H1 (cell line): ENCODE measurements around the gene SLC28A2. TPM values are rescaled to one million over a fixed set of nuclear protein-coding genes. Genes with fewer than 3 reads are reported as not detected.

Source experiments
- CTCF ChIA-PET: fragments of 300-600 bp; sonication (Branson Sonifier 250); formaldehyde crosslinking; loops from one replicate; lab custom pipeline; 2021; ENCODE audit not compliant: partially characterized antibody; lab: Charles Lee
- POLR2A ChIA-PET: fragments of 300-600 bp; sonication (Branson Sonifier 250); formaldehyde crosslinking; loops from one replicate; lab custom pipeline; 2021; ENCODE audit warnings: inconsistent platforms; ENCODE audit not compliant: partially characterized antibody; lab: Charles Lee
- DNase-seq, 2 experiments: peaks; one replicate each; pipeline versions ENCODE4 v3.0.0 to v3.0.0-alpha.2; 2010 to 2022; ENCODE audit warnings: low spot score in 2 of 2, low read depth in 1 of 2, mixed read lengths in 1 of 2
- FAIRE-seq: peaks from 2 replicates; lab custom pipeline; 2011; peaks lifted over from hg19 to GRCh38; lab: Jason Lieb, UNC
- H2AFZ ChIP-seq: 2 replicates; pipeline ENCODE4 v1.8.1; 2012; ENCODE audit warnings: low read length, inconsistent platforms
- H2AK5ac ChIP-seq: 2 replicates; pipeline ENCODE4 v1.6.1; 2013; ENCODE audit warnings: low read depth, low read length
- H2BK120ac ChIP-seq: replicated peaks from 2 replicates; pipeline ENCODE3; 2013; ENCODE audit warnings: low read depth, low read length, inconsistent platforms
- H2BK12ac ChIP-seq: 2 replicates; pipeline ENCODE4 v1.6.1; 2013; ENCODE audit warnings: low read depth, low read length
- H2BK15ac ChIP-seq: 2 replicates; pipeline ENCODE4 v1.6.1; 2013; ENCODE audit warnings: low read length
- H2BK20ac ChIP-seq: 2 replicates; pipeline ENCODE4 v1.6.1; 2013; ENCODE audit warnings: low read length
- H2BK5ac ChIP-seq: 2 replicates; pipeline ENCODE4 v1.6.1; 2013; ENCODE audit warnings: low read depth, low read length
- H3K14ac ChIP-seq: 2 replicates; pipeline ENCODE4 v1.6.1; 2013; ENCODE audit warnings: inconsistent platforms; ENCODE audit not compliant: insufficient read length
- H3K18ac ChIP-seq: 2 replicates; pipeline ENCODE4 v1.6.1; 2013; ENCODE audit warnings: low read length; ENCODE audit errors: extremely low read depth
- H3K23ac ChIP-seq: 2 replicates; pipeline ENCODE4 v1.6.1; 2013; ENCODE audit warnings: inconsistent platforms; ENCODE audit not compliant: insufficient read length
- H3K23me2 ChIP-seq: 2 replicates; pipeline ENCODE4 v1.6.1; 2013; ENCODE audit warnings: low read depth, low read length
- H3K27ac ChIP-seq: 2 replicates; pipeline ENCODE4 v1.6.1; 2011; ENCODE audit warnings: low read depth, low read length, inconsistent platforms
- H3K27me3 ChIP-seq, 4 experiments: replicated peaks in 1 of 4; 1 replicate in 1 of 4; 2 replicates in 3 of 4; pipeline versions ENCODE4 v1.6.1 to v1.8.1; 2011 to 2013; ENCODE audit warnings: low read length in 3 of 4, mild to moderate bottlenecking in 3 of 4, inconsistent platforms in 2 of 4, mixed read lengths in 2 of 4, moderate library complexity in 1 of 4; ENCODE audit not compliant: control insufficient read depth in 3 of 4, insufficient read depth in 3 of 4; ENCODE audit errors: extremely low read depth in 1 of 4
- H3K36me3 ChIP-seq, 4 experiments: 2 replicates each; pipeline versions ENCODE4 v1.6.1 to v1.8.1; 2011 to 2013; ENCODE audit warnings: mild to moderate bottlenecking in 4 of 4, low read length in 3 of 4, moderate library complexity in 2 of 4, control low read depth in 1 of 4, inconsistent platforms in 1 of 4; ENCODE audit not compliant: insufficient read depth in 4 of 4, control insufficient read depth in 2 of 4
- H3K4ac ChIP-seq: replicated peaks from 2 replicates; pipeline ENCODE3; 2013; ENCODE audit warnings: low read length, low read depth, mixed read lengths, inconsistent platforms; ENCODE audit not compliant: insufficient read length
- H3K4me1 ChIP-seq, 4 experiments: replicated peaks in 1 of 4; 1 replicate in 1 of 4; 2 replicates in 3 of 4; pipeline versions ENCODE4 v1.6.1 to v1.8.1; 2011 to 2013; ENCODE audit warnings: low read length in 3 of 4, inconsistent platforms in 2 of 4, mixed read lengths in 1 of 4; ENCODE audit not compliant: insufficient read depth in 4 of 4, control insufficient read depth in 3 of 4
- H3K4me2 ChIP-seq, 2 experiments: 2 replicates each; pipeline versions ENCODE4 v1.6.1 to v1.8.1; 2011 to 2013; ENCODE audit warnings: low read depth in 2 of 2, low read length in 2 of 2, control low read depth in 1 of 2, inconsistent platforms in 1 of 2, mild to moderate bottlenecking in 1 of 2; ENCODE audit not compliant: insufficient read depth in 1 of 2
- H3K4me3 ChIP-seq, 4 experiments: fragments of 200-600, 300-600 bp in 1 of 4; sonication (generic), shearing (Covaris generic), sonication (Bioruptor Twin) in 1 of 4; 2 replicates each; pipeline versions ENCODE4 v1.5.1 to v1.8.1; 2011 to 2016; ENCODE audit warnings: low read length in 4 of 4, low read depth in 3 of 4, control low read depth in 2 of 4, inconsistent platforms in 2 of 4, mild to moderate bottlenecking in 2 of 4, mixed read lengths in 1 of 4, moderate library complexity in 1 of 4; ENCODE audit not compliant: insufficient read depth in 2 of 4; ENCODE audit errors: extremely low read depth in 1 of 4
- H3K56ac ChIP-seq: replicated peaks from 2 replicates; pipeline ENCODE3; 2013; ENCODE audit warnings: low read depth, mild to moderate bottlenecking, mixed read lengths, low read length, inconsistent platforms; ENCODE audit not compliant: insufficient read length
- H3K79me1 ChIP-seq: 2 replicates; pipeline ENCODE4 v1.6.1; 2013; ENCODE audit warnings: low read depth, low read length, control low read depth
- H3K79me2 ChIP-seq, 2 experiments: 2 replicates each; pipeline versions ENCODE4 v1.6.1 to v1.8.1; 2012 to 2013; ENCODE audit warnings: low read length in 2 of 2, mild to moderate bottlenecking in 2 of 2, inconsistent platforms in 1 of 2; ENCODE audit not compliant: insufficient read depth in 2 of 2, control insufficient read depth in 1 of 2
- H3K9ac ChIP-seq, 4 experiments: replicated peaks in 1 of 4; 1 replicate in 1 of 4; 2 replicates in 3 of 4; pipeline versions ENCODE4 v1.6.1 to v1.8.1; 2011 to 2013; ENCODE audit warnings: low read depth in 3 of 4, low read length in 3 of 4, control low read depth in 2 of 4, mild to moderate bottlenecking in 2 of 4, moderate library complexity in 2 of 4, inconsistent platforms in 1 of 4; ENCODE audit errors: extremely low read depth in 1 of 4
- H3K9me3 ChIP-seq, 2 experiments: 2 replicates each; pipeline versions ENCODE4 v1.6.1 to v1.8.1; 2012 to 2013; ENCODE audit warnings: mild to moderate bottlenecking in 2 of 2, moderate library complexity in 2 of 2, control low read depth in 1 of 2, inconsistent platforms in 1 of 2, low read depth in 1 of 2, low read length in 1 of 2, mixed read lengths in 1 of 2; ENCODE audit not compliant: insufficient read depth in 2 of 2
- H4K20me1 ChIP-seq, 2 experiments: replicated peaks in 1 of 2; 2 replicates each; pipeline versions ENCODE3 to v1.8.1; 2011 to 2013; ENCODE audit warnings: inconsistent platforms in 2 of 2, low read length in 2 of 2, mild to moderate bottlenecking in 1 of 2; ENCODE audit not compliant: insufficient read depth in 2 of 2, control insufficient read depth in 1 of 2
- H4K5ac ChIP-seq: 2 replicates; pipeline ENCODE4 v1.6.1; 2013; ENCODE audit warnings: low read length, low read depth, mixed read lengths, inconsistent platforms; ENCODE audit not compliant: insufficient read length
- H4K8ac ChIP-seq: 2 replicates; pipeline ENCODE4 v1.8.0; 2013; ENCODE audit warnings: mild to moderate bottlenecking, moderate library complexity, low read length, inconsistent platforms; ENCODE audit not compliant: insufficient read depth; ENCODE audit errors: extremely low read depth
- H4K91ac ChIP-seq: replicated peaks from 2 replicates; pipeline ENCODE3; 2013; ENCODE audit warnings: low read length, mixed read lengths, inconsistent platforms; ENCODE audit not compliant: insufficient read length
- ATF2 ChIP-seq: IDR thresholded peaks from 2 replicates; pipeline ENCODE4 v1.6.1; 2012; ENCODE audit warnings: low read length, inconsistent platforms
- BCL11A ChIP-seq, 2 experiments: IDR thresholded peaks; one replicate each; pipeline ENCODE4 v1.6.1; 2011; ENCODE audit warnings: low read depth in 2 of 2, low read length in 2 of 2, mild to moderate bottlenecking in 2 of 2
- CHD2 ChIP-seq: IDR thresholded peaks from 2 replicates; pipeline ENCODE4 v1.6.1; 2012; ENCODE audit warnings: low read length, improper control_type of control experiment
- GTF2F1 ChIP-seq: IDR thresholded peaks from 2 replicates; pipeline ENCODE4 v1.6.1; 2012; ENCODE audit warnings: low read depth, low read length, improper control_type of control experiment, borderline replicate concordance
- HDAC2 ChIP-seq, 2 experiments: fragments of 300-600 bp in 1 of 2; sonication (generic) in 1 of 2; IDR thresholded peaks; 2 replicates each; pipeline ENCODE4 v1.6.1; 2011 to 2012; ENCODE audit warnings: low read depth in 2 of 2, low read length in 2 of 2, mild to moderate bottlenecking in 2 of 2, moderate library complexity in 2 of 2, borderline replicate concordance in 1 of 2, inconsistent platforms in 1 of 2
- MAX ChIP-seq: IDR thresholded peaks from 2 replicates; pipeline ENCODE4 v1.6.1; 2012; ENCODE audit warnings: inconsistent platforms
- RAD21 ChIP-seq, 2 experiments: IDR thresholded peaks in 1 of 2; conservative IDR thresholded peaks in 1 of 2; 2 replicates each; pipeline ENCODE4 v1.6.1; 2011; ENCODE audit warnings: low read depth in 2 of 2, low read length in 2 of 2, improper control_type of control experiment in 1 of 2, inconsistent platforms in 1 of 2, mild to moderate bottlenecking in 1 of 2, moderate library complexity in 1 of 2
- SIX5 ChIP-seq: IDR thresholded peaks from 2 replicates; pipeline ENCODE4 v1.6.1; 2011; ENCODE audit warnings: mild to moderate bottlenecking, low read depth, low read length
- WGBS, 2 experiments: shearing (Covaris generic) in 1 of 2; methylation state at CpG; one replicate each; pipeline versions ENCODE4 v1.1.6 to v1.1.7; 2013 to 2015; ENCODE audit warnings: low lambda C conversion rate in 2 of 2, mixed read lengths in 2 of 2, inconsistent platforms in 1 of 2, low coverage in 1 of 2, missing lambda C conversion rate in 1 of 2; ENCODE audit not compliant: insufficient replicate concordance in 2 of 2, insufficient coverage in 1 of 2, insufficient read length in 1 of 2; ENCODE audit errors: extremely low coverage in 1 of 2, missing lambda C conversion rate in 1 of 2; 5-methylcytosine and 5-hydroxymethylcytosine counted together
- polyA plus RNA-seq, 7 experiments: library from polyadenylated mRNA; depleted of rRNA in 3 of 7; stranded (reverse) in 5 of 7; unstranded in 2 of 7; fragments of >200 nt in 5 of 7; fragments of 200-250 nt in 2 of 7; gene quantifications; 1 replicate in 5 of 7; 2 replicates in 1 of 7; 4 replicates in 1 of 7; pipeline versions ENCODE4 v1.2.1 to v1.2.3, GENCODE V29; 2011 to 2013; ENCODE audit warnings: missing spikeins in 2 of 7, mixed read lengths in 2 of 7
- total RNA-seq: library from RNA; stranded (reverse); fragmentation: NEBNext Ultra II Directional; extraction: Animal tissue kit (Norgen Biotek cat#: 25700); gene quantifications from 2 replicates; pipeline ENCODE4 v1.2.1, GENCODE V29; 2021

Gene SLC28A2
- total and polyA plus RNA-seq, 2 of the 8 experiments (the other 6 are each of a cell fraction or from before 2014, with no cell fraction given): 0.11 TPM; not detected in 1

GRCh38 chr15:45212493-45212892 is 39.5 kb upstream of the SLC28A2 start:
- ChIA-PET POLR2A (no interaction called here), CTCF (interaction anchor here (0.6 to 39.2 kb wide), 6 partner anchors 7 to 377 kb away, joined by 3 to 1117 read pairs (median 14); partner anchors contain the start of genes SHF and SLC28A2)
- Histone ChIP-seq H2BK15ac (no peak overlapping the region), H3K27ac (no peak overlapping the region), H2BK20ac (no peak overlapping the region), H2AK5ac (no peak overlapping the region), H2BK5ac (no peak overlapping the region), H4K8ac (no peak overlapping the region), H2AFZ (no peak overlapping the region), H2BK12ac (no peak overlapping the region), H3K4me1 (no peaks in the 10 kb centered on the region), H3K79me1 (no peaks in the 10 kb centered on the region), H2BK120ac (no peak overlapping the region), H3K27me3 (no peaks in the 10 kb centered on the region), H3K79me2 (no peaks in the 10 kb centered on the region), H3K23ac (no peak overlapping the region), H3K4me3 (no peak overlapping the region), H4K91ac (no peak overlapping the region), H3K4me2 (no peak overlapping the region), H3K4ac (no peak overlapping the region), H3K56ac (no peak overlapping the region), H3K9me3 (no peaks in the 10 kb centered on the region), H3K18ac (no peak overlapping the region), H4K20me1 (no peaks in the 10 kb centered on the region), H3K14ac (no peak overlapping the region), H3K9ac (no peak overlapping the region), H4K5ac (no peak overlapping the region), H3K23me2 (0 out of 2 replicates have a peak, but pooled peaks cover 2% of the 10 kb centered on the region), H3K36me3 (no peaks in the 10 kb centered on the region)
- DNase-seq: no peak
- no peak for FAIRE-seq
- WGBS, 2 experiments: 88% methylated on average over 1 of the region's 1 CpG; no CpG with 5 or more reads in 1 of the 2 experiments
- TF ChIP-seq MAX (no peak), SIX5 (no peak), RAD21 (IDR thresholded peaks at IDR 0.05 in 1 of 2, conservative IDR thresholded peaks at IDR 0.05 in 1 of 2; ENCODE audit: low read depth in 2 of 2, low read length in 2 of 2) (no peak), GTF2F1 (no peak), HDAC2 (IDR thresholded peaks at IDR 0.05; ENCODE audit: borderline replicate concordance in 1 of 2, low read depth in 2 of 2, low read length in 2 of 2) (no peak), CHD2 (no peak), ATF2 (no peak), BCL11A (IDR thresholded peaks at IDR 0.05; ENCODE audit: low read depth in 2 of 2, low read length in 2 of 2) (no peak)
